GM12891 (cell line): ENCODE results near the gene HLA-DOB.

Experiments used
- POLR2A ChIP-seq: IDR thresholded peaks from 2 replicates; pipeline ENCODE4 v1.6.1; 2011; ENCODE audit warnings: low read depth, low read length, control low read depth
- POLR2AphosphoS5 ChIP-seq: IDR thresholded peaks from 2 replicates; pipeline ENCODE4 v1.6.1; 2011; ENCODE audit warnings: low read depth, low read length, control low read depth
- POU2F2 ChIP-seq: IDR thresholded peaks from 2 replicates; pipeline ENCODE4 v1.6.1; 2011; ENCODE audit warnings: low read depth, mild to moderate bottlenecking, control low read depth, low read length, moderate library complexity
- SPI1 ChIP-seq: IDR thresholded peaks from 2 replicates; pipeline ENCODE4 v1.6.1; 2011; ENCODE audit warnings: low read depth, low read length, control low read depth
- TAF1 ChIP-seq: IDR thresholded peaks from 2 replicates; pipeline ENCODE4 v1.6.1; 2011; ENCODE audit warnings: low read depth, low read length, control low read depth

DNA sequence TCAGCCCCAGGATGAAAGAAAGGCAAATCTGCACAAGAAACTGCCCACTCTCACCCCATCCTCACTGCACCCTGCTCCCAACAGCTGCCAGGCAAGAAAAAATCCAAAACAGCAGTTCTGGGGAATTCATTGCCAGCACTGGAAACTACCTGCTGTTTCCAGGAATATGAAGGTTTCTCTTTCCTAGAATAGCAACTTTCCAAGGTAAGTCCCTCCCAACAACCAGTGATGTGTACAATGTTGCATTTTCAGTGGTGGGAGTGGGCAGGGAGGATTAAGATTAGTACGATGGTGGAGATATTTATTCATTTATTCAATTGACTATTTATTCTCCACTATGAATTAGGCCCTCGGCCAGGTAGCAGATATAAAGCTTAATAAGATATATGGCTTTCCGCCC is 10.2 kb upstream of the HLA-DOB start:
- TF ChIP-seq TAF1 (no peak), POLR2A (no peak), POLR2AphosphoS5 (no peak), SPI1 (no peak), POU2F2 (no peak)
